SJCRH30 (cell line): ENCODE results near the gene HCAR3. TPM values are rescaled to one million over a fixed set of nuclear protein-coding genes. Genes with fewer than 3 reads are reported as not detected.
"Not testable (repeated sequence)": the region's sequence is repeated elsewhere in the genome, so short reads cannot be mapped to it uniquely, and the experiment has no call there.

Experiments used
- DNase-seq, 2 experiments: peaks; one replicate each; pipeline ENCODE4 v3.0.0-alpha.2; 2015 to 2020
- H3K27ac ChIP-seq: fragments of 250-450 bp; sonication (Bioruptor Pico); 2 replicates; pipeline ENCODE4 v1.5.1; 2020; ENCODE audit warnings: mild to moderate bottlenecking, moderate library complexity
- H3K27me3 ChIP-seq: fragments of 250-450 bp; sonication (Bioruptor Pico); 2 replicates; pipeline ENCODE4 v1.5.1; 2020; ENCODE audit warnings: mild to moderate bottlenecking, moderate library complexity
- H3K36me3 ChIP-seq: fragments of 250-450 bp; sonication (Bioruptor Pico); 2 replicates; pipeline ENCODE4 v1.5.1; 2020; ENCODE audit warnings: mild to moderate bottlenecking, moderate library complexity
- H3K4me1 ChIP-seq: fragments of 250-450 bp; sonication (Bioruptor Pico); 2 replicates; pipeline ENCODE4 v1.5.1; 2020; ENCODE audit warnings: mild to moderate bottlenecking, moderate library complexity
- H3K4me3 ChIP-seq: fragments of 250-450 bp; sonication (Bioruptor Pico); 2 replicates; pipeline ENCODE4 v1.5.1; 2020; ENCODE audit warnings: mild to moderate bottlenecking, moderate library complexity
- H3K9me3 ChIP-seq: fragments of 250-450 bp; sonication (Bioruptor Pico); replicated peaks from 2 replicates; pipeline ENCODE4 v1.5.1; 2020; ENCODE audit warnings: mild to moderate bottlenecking, moderate library complexity
- total RNA-seq: library from RNA; depleted of rRNA; stranded (reverse); fragments of >200 nt; shearing (Covaris generic); gene quantifications from 2 replicates; pipeline ENCODE4 v1.2.3, GENCODE V29; 2014

The HCAR3 gene
- total RNA-seq, 1 experiment from 2014 or later: not detected

DNA sequence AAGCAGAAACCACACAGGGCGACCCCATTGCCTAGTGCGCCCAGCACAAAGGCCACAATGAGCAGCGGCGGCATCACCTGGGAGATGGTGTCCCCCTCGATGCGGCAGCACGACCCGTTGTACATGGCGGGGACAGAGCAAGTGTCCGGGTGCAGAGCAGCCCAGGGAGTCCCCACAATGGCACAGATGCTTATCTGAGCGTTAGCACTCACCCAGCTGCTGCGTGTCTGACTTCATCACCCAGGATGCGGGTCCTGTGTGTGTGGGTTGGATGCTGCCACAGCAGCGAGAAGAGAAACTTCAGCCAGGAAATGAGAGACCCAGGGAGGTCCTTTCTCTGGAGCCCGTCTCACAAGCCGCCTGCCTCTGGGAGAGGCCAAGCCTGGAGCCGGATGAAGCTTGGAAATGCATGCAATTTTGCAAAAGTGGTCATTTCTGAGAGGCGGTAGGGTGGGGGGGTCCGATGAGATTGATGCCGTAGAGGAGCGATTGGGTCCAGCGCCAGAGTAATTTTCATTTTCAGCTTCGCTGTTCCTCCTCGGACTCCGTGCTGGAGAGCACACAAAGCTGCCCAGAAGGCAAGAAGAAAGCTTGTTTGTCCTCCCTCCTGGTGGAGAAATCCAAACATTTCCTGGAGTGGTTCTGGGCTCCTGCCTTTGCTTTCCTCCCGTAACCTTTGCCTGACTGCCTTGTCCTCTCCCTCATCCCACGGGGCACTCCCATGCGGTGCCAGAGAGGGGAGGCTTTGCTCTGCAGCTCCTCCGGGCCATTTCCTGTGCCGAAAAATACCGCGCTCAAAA, 13.8 kb upstream of the HCAR3 start, which contains the start of gene HCAR1:
Gene HCAR1 (minus strand): TSS at position 630 of the 800 bp plus-strand sequence. CDS start 505 bp downstream, at position 125.
- DNase-seq: no peak

DNA sequence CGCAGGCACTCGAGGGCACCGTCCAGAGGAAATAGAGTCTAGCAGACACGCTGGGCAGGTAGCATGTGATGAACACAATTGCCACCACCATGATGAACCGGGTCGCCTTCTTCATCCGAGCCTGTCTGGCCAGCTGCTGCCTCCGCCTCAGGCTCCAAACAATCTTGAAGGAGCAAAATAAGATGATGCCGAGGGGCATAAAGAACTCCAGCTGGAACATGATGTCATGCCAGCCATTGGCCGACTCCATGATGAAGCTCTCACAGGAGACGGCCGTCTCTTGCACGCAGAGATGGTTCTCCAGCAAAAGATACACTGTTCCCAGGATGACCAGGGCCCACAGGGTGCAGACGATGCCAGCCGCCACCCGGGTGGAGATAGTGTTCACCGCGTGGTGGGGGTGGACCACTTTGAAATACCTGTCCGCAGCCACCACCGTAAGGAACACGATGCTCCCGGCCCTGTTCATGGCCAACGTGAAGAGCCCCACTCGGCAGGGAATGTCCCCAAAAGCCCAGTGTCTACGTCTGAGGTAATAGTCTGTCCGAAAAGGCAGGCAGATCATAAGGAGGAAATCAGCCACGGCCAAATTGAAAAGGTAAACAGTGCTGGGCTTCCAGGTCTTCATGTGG, 13.1 kb upstream of the HCAR3 start:
- Histone ChIP-seq H3K4me1 (no peaks in the 10 kb centered on the region), H3K9me3 (no peaks in the 10 kb centered on the region), H3K4me3 (no peak overlapping the region), H3K27me3 (no peaks in the 10 kb centered on the region), H3K27ac (no peak overlapping the region), H3K36me3 (no peaks in the 10 kb centered on the region)
- no peak for DNase-seq

More for the DNA sequence above, 13.8 kb upstream of the HCAR3 start, which contains the start of gene HCAR1:
- Histone ChIP-seq H3K36me3 (no peaks in the 10 kb centered on the region), H3K27me3 (no peaks in the 10 kb centered on the region), H3K4me3 (no peak within 1 kb of the TSS), H3K27ac (no peak within 1 kb of the TSS), H3K4me1 (no peaks in the 10 kb centered on the region), H3K9me3 (no peaks in the 10 kb centered on the region)

DNA sequence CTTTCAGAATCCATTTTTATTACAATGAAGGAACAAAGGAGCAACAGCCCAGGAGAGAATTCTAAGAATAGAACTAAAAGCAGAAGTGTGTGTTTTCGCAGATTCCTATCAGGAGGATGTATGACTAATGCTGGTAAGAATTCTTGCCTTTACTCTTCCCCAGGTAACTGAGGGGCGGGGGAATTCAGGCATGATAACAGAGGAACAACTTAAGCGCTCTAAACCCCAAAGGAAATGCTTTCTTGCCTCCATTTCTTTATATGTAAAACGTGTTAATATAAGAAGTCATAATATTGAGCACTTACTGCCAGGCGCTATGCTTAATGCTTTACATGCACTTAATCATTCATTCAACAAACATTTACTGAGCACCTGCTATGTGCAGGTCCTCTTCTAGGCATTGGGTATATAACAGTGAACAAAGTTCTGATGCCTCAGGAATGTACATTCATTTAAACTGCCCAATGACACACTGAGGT, 9.5 kb upstream of the HCAR3 start:
- Histone ChIP-seq H3K9me3 (no peaks in the 10 kb centered on the region), H3K27ac (no peak overlapping the region), H3K27me3 (no peaks in the 10 kb centered on the region), H3K4me3 (no peak overlapping the region), H3K36me3 (no peaks in the 10 kb centered on the region), H3K4me1 (no peaks in the 10 kb centered on the region)
- no peak for DNase-seq

DNA sequence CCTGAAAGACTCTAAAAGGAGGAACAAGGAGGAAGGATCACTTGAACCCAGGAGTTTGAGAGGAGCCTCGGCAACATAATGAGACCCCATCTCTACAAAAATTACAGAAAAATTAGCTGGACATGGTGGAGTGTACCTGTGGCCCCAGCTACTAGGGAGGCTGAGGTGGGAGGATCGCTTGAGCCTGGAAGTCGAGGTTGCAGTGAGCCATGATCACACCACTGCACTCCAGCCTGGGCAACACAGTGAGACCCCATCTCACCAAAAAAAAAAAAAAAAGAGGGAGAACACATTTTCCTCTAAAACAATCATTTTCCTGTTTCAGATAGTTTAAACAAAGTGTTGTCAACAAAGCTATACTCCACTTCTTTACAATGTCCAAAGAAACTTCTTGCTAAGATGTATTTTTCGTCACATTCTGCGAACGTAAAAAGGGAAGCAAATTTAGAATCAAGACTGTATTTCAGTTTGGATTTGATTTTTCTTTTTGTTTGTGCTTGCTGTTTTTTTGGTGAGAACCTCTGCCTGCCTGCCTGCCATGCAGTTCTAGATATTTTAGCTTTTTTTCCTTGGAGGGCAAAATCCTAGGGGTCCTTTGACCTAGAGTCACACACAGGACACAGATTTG, 9.0 kb upstream of the HCAR3 start:
- Histone ChIP-seq H3K9me3 (no peaks in the 10 kb centered on the region), H3K4me1 (no peaks in the 10 kb centered on the region), H3K4me3 (no peak overlapping the region), H3K27ac (no peak overlapping the region), H3K27me3 (no peaks in the 10 kb centered on the region), H3K36me3 (no peaks in the 10 kb centered on the region)
- no peak for DNase-seq

DNA sequence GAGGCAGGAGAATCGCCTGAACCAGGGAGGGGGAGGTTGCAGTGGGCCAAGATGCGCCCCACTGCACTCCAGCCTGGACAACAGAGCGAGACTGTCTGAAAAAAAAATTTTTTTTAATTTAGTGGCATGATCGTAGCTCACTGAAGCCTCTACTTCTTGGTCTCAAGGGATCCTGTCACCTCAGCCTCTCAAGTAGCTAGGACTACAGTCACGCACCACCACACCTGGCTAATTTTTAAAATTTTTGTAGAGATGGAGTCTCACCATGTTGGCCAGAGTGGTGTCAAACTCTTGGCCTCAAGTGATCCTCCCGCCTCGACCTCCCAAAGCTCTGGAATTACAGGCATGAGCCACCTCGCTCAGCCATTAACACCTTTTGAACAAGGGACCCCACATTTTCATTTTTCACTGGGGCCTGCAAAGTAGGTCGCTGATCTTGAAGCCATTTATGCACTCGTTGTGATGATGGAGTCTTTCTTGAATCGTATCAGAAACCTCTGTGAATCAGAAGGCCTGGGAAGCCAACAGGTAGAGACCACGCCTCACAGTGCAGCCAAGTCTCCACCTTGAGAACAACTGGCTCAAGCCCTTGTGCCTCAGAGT, 8.1 kb upstream of the HCAR3 start:
- no peak overlapping the region for H3K27ac ChIP-seq
- DNase-seq: no peak
- H3K4me3 ChIP-seq: no peak overlapping the region
- H3K27me3 ChIP-seq: no peaks in the 10 kb centered on the region
- H3K9me3 ChIP-seq: no peaks in the 10 kb centered on the region
- no peaks in the 10 kb centered on the region for H3K36me3 ChIP-seq
- H3K4me1 ChIP-seq: no peaks in the 10 kb centered on the region

DNA sequence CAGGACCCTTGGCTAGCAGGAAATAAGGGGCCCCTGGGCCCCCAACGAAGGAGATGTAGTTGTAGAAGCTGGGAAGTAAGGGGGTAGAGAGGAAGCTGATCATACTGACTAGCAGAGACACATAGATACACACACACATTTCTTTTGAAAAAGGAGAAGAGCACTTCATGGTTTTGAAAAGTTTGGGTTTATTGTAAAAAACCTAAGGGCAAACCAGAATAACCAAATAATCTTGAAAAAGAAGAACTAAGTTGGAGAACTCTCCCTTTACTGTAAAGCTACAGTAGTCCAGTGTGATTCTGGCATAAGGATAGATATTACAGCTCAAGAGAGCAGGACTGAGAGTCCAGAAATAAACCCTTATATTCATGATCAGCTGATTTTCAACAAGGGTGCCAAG, 5.8 kb upstream of the HCAR3 start:
- no peak for DNase-seq
- H3K27me3 ChIP-seq: no peaks in the 10 kb centered on the region
- H3K4me1 ChIP-seq: no peaks in the 10 kb centered on the region
- no peaks in the 10 kb centered on the region for H3K9me3 ChIP-seq
- H3K36me3 ChIP-seq: no peaks in the 10 kb centered on the region
- H3K4me3 ChIP-seq: no peak overlapping the region
- no peak overlapping the region for H3K27ac ChIP-seq

DNA sequence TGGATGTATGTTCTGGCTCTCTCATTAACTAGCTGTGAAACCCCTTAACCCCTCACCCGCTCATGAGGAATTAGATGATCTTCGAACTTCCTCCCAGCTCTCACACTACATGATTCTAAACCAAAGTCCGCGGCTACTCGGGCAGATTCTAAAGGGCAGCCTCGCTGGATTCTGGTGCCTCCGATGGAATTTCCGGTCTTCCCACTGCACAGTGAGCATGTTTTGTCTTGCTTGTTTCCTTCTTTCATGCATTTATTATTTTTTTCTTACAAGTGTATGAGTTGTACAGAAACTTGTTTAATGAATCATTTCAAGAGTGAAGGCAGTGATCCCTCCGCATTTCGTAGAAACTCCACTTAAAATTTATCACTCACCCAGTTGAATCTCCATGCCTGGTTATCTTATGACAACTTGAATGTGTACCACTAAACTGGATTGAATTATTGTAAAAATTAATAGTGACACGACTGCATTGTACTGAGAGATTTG, 4.5 kb upstream of the HCAR3 start:
- no peak for DNase-seq
- H3K27me3 ChIP-seq: no peaks in the 10 kb centered on the region
- H3K36me3 ChIP-seq: no peaks in the 10 kb centered on the region
- H3K9me3 ChIP-seq: no peaks in the 10 kb centered on the region
- no peaks in the 10 kb centered on the region for H3K4me1 ChIP-seq
- no peak overlapping the region for H3K4me3 ChIP-seq
- H3K27ac ChIP-seq: no peak overlapping the region

DNA sequence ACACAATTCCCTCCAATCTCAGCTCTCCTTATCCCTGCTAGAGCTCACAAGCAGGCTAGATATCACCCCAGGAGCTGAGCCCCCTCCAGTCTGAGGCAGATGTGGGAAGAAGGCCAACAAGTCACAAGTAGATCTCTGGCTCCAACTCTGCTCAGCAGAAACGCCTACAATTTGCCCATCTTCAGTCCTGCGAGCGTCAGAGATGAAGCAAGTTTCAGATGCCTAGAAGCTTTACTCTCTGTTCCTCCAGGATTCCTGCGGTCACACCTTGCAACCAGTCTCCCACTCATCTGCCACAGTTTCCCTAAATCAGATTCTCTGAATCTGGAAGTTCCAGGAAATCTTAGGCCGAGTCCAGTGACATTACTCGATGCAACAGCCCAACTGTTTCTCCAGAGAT, 1.4 kb downstream of the HCAR3 start:
- H3K27me3 ChIP-seq, DNase-seq, H3K4me1 ChIP-seq, H3K27ac ChIP-seq, H3K9me3 ChIP-seq, H3K4me3 ChIP-seq, H3K36me3 ChIP-seq: not testable (repeated sequence)

DNA sequence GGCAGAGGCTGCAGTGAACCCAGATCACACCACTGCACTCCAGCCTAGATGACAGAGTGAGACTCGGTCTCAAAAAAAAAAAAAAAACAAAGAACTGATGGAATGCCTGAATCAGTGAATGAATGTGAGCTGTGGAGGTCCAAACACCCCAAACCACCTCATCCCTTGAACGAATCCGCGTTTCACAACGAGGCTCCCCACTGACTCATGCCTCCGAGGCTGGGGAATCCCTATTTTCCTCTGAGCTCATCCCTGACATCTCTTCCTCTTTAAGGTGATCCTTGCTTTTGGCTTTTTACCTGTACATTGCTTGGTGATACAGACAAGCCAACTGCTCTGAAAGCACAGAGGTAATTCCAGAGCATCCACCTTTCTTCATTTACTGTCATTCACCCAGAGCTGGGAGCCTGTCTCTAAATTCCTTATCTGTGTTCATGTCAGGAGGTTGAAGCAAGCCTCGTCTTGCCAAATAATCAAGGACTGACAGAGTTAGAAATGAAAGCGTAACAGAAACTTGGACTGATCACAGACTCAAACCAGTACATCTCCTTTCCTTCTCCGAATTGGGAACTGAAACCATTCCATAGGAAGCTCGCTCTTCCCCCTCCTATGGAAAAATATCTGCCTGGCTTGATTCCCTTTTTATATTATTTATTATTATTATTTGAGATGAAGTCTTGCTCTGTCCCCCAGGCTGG, 3.0 kb downstream of the HCAR3 start:
- not testable (repeated sequence) for H3K4me3 ChIP-seq, H3K4me1 ChIP-seq, H3K9me3 ChIP-seq, DNase-seq, H3K36me3 ChIP-seq, H3K27me3 ChIP-seq, H3K27ac ChIP-seq

DNA sequence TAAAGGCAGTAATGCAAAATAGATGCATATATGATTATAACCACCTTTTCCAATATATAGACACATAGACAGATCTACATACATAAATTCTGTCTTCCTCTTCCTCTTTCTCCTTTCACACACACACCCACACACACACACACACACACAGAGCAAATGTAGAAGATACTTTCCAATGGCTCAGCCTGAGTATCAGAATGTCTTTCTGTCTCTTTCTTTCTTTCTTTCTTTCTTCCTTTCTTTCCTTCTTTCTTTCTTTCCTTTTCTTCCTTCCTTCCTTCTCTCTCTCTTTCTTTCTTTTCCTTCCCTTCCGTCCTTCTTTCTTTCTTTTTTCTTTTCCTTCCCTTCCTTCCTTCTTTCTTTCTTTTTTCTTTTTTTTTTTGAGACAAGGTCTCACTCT, 5.3 kb downstream of the HCAR3 start:
- H3K4me1 ChIP-seq, H3K4me3 ChIP-seq, H3K27ac ChIP-seq, H3K9me3 ChIP-seq, H3K36me3 ChIP-seq, DNase-seq, H3K27me3 ChIP-seq: not testable (repeated sequence)

DNA sequence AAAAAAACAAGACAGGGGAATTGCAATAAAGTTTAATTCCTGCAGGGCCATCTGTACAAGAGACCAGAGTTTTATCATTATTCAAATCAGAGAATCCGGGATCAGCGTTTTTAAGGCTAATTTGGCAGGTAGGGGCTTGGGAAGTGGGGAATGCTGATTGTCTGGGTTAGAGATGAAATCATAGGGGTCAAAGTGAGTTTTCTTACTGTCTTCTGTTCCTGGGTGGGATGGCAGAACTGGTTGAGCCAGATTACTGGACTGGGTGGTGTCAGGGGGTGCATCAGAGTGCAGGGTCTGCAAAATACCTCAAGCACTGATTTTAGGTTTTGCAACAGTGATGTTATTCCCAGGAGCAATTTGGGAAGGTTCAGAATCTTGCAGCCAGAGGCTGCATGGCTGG, 6.3 kb downstream of the HCAR3 start:
- not testable (repeated sequence) for H3K4me1 ChIP-seq, DNase-seq, H3K9me3 ChIP-seq, H3K36me3 ChIP-seq, H3K27ac ChIP-seq, H3K4me3 ChIP-seq, H3K27me3 ChIP-seq

DNA sequence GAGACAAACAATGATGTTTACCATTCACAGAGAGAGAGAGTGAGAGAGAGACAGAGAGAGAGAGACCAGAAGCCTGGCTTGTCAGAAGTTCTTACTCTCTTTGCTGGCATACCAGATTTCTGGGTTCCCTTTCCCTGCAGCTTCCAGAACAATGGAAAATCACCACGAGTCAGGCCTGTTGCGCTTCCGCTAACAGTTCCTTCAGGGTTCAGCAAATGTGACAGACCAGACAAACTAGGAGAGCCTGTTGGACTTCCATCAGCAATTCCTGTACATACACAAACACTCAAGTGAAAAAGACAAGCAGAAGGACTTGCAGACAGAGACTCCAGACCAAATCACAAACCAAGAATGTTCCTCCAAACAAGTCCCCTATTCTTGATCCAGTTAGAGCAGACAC, 7.3 kb downstream of the HCAR3 start:
- H3K4me1 ChIP-seq, H3K27ac ChIP-seq, H3K9me3 ChIP-seq, H3K36me3 ChIP-seq, H3K27me3 ChIP-seq, H3K4me3 ChIP-seq, DNase-seq: not testable (repeated sequence)

DNA sequence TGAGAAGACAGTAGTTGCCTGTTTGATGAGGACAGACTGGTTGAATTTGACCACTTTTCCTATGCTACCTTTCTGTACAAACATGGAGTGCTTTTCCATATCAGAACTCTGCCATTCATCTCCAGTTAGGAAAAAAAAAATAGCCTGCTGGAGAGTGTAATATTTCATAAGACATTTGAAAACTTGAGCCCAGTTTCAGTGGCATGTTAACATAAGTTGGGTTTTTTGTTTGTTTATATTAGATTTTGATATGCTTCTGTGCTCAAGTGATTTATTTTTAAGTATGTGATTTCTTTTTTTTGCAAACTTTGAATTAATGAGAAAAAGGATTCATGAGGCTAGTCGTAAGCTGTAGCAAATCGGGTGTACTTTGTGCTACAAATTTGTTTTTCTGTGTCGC, 12.8 kb downstream of the HCAR3 start:
- DNase-seq, H3K27ac ChIP-seq, H3K4me1 ChIP-seq, H3K4me3 ChIP-seq, H3K27me3 ChIP-seq, H3K9me3 ChIP-seq, H3K36me3 ChIP-seq: not testable (repeated sequence)

DNA sequence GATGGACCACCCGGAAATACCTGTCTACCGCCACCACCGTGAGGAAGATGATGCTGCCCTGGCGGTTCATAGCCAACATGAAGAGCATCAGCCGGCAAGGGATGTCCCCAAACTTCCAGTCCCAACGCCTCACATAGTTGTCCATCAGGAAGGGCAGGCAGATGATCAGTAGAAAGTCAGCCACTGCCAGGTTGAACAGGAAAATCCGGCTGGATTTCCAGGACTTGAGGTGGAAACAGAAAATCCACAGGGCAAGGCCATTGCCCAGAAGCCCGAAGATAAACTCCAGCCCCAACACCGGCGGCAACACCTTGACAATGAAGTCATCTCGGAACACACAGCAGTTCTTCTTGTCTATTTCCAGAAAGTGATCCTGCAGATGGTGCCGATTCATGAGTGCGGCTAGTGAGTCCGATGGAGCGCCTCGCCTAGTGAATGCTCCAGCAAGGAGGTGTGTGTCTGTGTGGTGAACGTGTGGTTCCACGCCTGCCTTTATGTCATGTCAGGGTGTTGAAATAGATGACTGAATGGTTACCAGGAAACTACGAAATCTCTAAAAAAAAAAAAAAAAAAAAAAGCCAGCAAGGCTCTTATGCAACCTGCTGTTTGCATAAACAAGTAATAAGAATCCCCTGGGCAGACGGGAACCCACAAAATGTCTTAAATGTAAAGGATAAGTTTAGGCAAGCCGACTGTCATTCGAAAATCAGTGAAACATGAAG, 13.6 kb downstream of the HCAR3 start, which contains the start of gene HCAR2:
Gene HCAR2 (minus strand): TSS at position 468 of the 722 bp plus-strand sequence. CDS start 74 bp downstream, at position 394.
- H3K9me3 ChIP-seq, DNase-seq, H3K27ac ChIP-seq, H3K4me3 ChIP-seq, H3K4me1 ChIP-seq, H3K27me3 ChIP-seq, H3K36me3 ChIP-seq: not testable (repeated sequence)
